Kidney epithelial cell (primary cell): Measurements from ENCODE around the gene ASB6. TPM values are rescaled to one million over a fixed set of nuclear protein-coding genes. Genes with fewer than 3 reads are reported as not detected.

Experiments
- DNase-seq: peaks from one replicate; pipeline ENCODE4 v3.0.0-alpha.2; 2010; ENCODE audit warnings: low read depth
- H3K27me3 ChIP-seq: 2 replicates; pipeline ENCODE4 v1.6.0; 2011; ENCODE audit warnings: low read length; ENCODE audit not compliant: control insufficient read depth, insufficient read depth
- H3K36me3 ChIP-seq: 2 replicates; pipeline ENCODE4 v1.5.1; 2011; ENCODE audit warnings: low read length; ENCODE audit not compliant: control insufficient read depth, insufficient read depth
- H3K4me3 ChIP-seq: 2 replicates; pipeline ENCODE4 v1.5.1; 2011; ENCODE audit warnings: low read depth, mild to moderate bottlenecking, control low read depth, low read length
- total RNA-seq: library from RNA; depleted of rRNA; stranded (reverse); fragments of >200 nt; gene quantifications from 2 replicates; pipeline ENCODE4 v1.2.3, GENCODE V29; 2015
- TF ChIP-seq, protein P1 (sequence below): IDR thresholded peaks from 2 replicates; pipeline ENCODE4 v1.5.1; 2011; ENCODE audit warnings: mild to moderate bottlenecking, moderate library complexity, low read length, control low read depth, inconsistent platforms; ENCODE audit not compliant: insufficient read depth, poor library complexity, severe bottlenecking

The ASB6 gene
- total RNA-seq, 1 donor from 2014 or later: 27.0 TPM

GRCh38 chr9:129646654-129647053 is 4.7 kb upstream of the ASB6 start:
- Histone ChIP-seq H3K27me3 (no peaks in the 10 kb centered on the region), H3K36me3 (no peaks in the 10 kb centered on the region), H3K4me3 (no peak overlapping the region)
- DNase-seq: no peak
- TF ChIP-seq, protein P1, sequence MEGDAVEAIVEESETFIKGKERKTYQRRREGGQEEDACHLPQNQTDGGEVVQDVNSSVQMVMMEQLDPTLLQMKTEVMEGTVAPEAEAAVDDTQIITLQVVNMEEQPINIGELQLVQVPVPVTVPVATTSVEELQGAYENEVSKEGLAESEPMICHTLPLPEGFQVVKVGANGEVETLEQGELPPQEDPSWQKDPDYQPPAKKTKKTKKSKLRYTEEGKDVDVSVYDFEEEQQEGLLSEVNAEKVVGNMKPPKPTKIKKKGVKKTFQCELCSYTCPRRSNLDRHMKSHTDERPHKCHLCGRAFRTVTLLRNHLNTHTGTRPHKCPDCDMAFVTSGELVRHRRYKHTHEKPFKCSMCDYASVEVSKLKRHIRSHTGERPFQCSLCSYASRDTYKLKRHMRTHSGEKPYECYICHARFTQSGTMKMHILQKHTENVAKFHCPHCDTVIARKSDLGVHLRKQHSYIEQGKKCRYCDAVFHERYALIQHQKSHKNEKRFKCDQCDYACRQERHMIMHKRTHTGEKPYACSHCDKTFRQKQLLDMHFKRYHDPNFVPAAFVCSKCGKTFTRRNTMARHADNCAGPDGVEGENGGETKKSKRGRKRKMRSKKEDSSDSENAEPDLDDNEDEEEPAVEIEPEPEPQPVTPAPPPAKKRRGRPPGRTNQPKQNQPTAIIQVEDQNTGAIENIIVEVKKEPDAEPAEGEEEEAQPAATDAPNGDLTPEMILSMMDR: no peak

DNA sequence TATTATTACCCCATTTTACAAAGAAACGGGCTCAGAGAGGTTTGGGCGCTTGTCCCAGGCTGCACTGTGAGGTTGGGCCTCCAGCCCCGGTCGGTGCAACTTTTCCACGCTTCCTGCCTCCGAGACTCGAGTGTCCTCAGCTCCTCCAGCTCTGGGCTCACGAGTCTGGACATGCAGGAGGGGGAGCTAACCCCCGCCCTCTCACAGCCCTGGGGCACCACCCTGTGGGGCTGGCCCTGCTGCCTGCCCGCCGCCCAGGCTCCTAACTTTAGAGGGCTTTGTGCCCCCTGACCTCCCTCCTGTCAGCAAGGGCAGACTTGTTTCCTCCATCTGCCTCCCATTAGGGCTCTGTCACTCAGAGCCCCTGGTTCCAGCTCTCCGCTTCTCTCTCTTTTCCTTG is 4.3 kb upstream of the ASB6 start:
- no peak overlapping the region for H3K4me3 ChIP-seq
- TF ChIP-seq, protein P1: no peak
- DNase-seq: no peak
- no peaks in the 10 kb centered on the region for H3K27me3 ChIP-seq
- H3K36me3 ChIP-seq: no peaks in the 10 kb centered on the region

GRCh38 chr9:129644902-129645301 is 3.0 kb upstream of the ASB6 start:
- no peak for DNase-seq
- TF ChIP-seq, protein P1: no peak
- no peaks in the 10 kb centered on the region for H3K27me3 ChIP-seq
- no peak overlapping the region for H3K4me3 ChIP-seq
- H3K36me3 ChIP-seq: no peaks in the 10 kb centered on the region

DNA sequence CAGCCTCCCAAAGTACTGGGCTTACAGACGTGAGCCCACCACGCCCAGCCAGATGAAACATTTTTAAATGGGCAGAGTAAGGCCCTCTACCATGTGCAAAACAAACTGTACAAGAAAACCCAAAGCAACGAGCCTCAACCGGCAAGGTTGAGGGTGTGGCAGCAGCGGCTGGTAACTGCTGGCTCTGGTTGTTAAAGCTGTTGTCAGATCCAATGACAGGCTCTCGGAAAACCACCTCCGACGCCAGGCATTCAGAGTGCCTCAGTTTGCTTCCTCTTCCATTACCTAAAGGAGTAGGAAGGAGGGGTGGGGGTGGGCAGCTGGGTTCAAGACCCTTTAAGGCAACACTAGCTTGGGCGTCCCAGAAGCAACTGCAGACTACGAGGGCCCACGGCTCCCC is 2.4 kb upstream of the ASB6 start:
- TF ChIP-seq, protein P1: no peak
- no peak for DNase-seq

DNA sequence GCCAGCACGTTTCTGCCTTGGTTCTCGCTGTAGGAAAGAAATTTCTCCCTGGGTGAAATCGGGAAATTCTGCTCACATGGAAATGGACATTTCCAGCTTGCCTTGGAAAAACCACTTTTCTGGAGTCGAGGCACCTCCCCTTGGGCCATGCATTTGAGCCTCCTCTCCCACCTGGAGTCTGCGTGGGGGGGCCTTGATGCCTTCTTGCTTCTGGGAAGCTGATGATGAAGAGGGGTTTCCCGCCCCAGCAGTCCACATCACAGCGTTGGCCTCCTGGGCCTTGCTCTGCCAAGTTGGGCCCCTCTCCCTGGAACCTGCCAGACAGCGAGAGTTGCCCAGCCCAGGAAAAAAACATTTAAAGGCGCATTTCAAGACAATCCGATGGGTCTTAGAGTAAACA is 1.8 kb upstream of the ASB6 start:
- no peaks in the 10 kb centered on the region for H3K36me3 ChIP-seq
- no peaks in the 10 kb centered on the region for H3K27me3 ChIP-seq
- H3K4me3 ChIP-seq: no peak overlapping the region
- DNase-seq: no peak
- TF ChIP-seq, protein P1: no peak

More for the DNA sequence above, 2.4 kb upstream of the ASB6 start:
- no peaks in the 10 kb centered on the region for H3K27me3 ChIP-seq
- H3K36me3 ChIP-seq: no peaks in the 10 kb centered on the region
- H3K4me3 ChIP-seq: no peak overlapping the region

- no peaks in the 10 kb centered on the region for H3K36me3 ChIP-seq
- DNase-seq: no peak
- peak overlapping the region; percentile 97 for H3K4me3 ChIP-seq
- H3K27me3 ChIP-seq: no peaks in the 10 kb centered on the region
- TF ChIP-seq, protein P1: no peak
Measured at GRCh38 chr9:129640871-129641749, 841 bp downstream of the ASB6 start.
